Measurements from ENCODE around the gene NTNG1.

NTNG1 gene

DNA sequence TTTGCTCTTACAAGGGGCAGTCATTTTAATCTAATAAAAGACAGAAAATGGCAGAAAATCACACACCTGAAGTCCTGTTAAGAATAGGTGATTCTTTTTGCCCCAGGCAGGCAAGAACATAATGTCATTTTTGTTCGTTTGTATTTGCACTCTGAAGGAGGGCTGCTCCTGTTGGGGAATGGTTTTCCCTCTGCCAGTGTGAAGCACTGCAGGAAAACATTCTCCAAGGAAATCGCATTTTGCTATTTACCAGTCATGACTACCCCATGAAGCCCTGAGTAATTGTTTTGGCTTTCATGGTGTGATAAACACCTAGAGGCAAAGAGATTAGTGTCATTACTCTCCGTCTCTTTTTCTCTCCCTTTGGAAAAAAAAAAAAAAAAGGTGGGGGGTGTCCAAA, 345.5 kb downstream of the NTNG1 start:
- TF ChIP-seq CTCF (IDR thresholded peaks at IDR 0.05; ENCODE audit: low read depth, low read length, missing control alignments) = no peak
- no peak overlapping the region for H3K4me3 ChIP-seq (ENCODE audit: low read depth, low read length)
- DNase-seq (ENCODE audit: low read depth) = no peak

DNA sequence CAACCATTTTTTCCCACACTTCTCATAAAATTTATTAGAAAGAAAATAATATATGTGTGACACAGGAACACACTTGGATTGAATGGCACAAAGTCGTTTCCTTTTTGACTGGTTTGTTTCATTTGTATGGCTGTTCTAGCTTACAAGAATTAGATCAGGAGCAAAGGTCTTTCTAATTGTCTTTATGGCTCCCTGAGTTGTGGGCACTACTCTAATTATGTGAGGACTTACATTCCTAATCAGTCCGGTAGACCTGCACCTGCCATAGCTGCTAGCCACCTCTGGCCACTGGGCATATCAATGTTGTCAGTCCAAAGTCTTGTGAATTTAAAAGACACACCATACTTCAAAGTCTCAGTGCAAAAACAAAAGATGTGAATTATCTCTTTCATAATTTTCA, 346.7 kb downstream of the NTNG1 start:
- no peak for TF ChIP-seq CTCF (IDR thresholded peaks at IDR 0.05; ENCODE audit: low read depth, low read length, missing control alignments)

GRCh38 chr1:107491582-107491981, 350.7 kb downstream of the NTNG1 start:
- no peak overlapping the region for H3K4me3 ChIP-seq (ENCODE audit: low read depth, low read length)
- DNase-seq (ENCODE audit: low read depth) = no peak
- TF ChIP-seq CTCF (IDR thresholded peaks at IDR 0.05; ENCODE audit: low read depth, low read length, missing control alignments) = no peak

More for the DNA sequence above, 346.7 kb downstream of the NTNG1 start:
- H3K4me3 ChIP-seq (ENCODE audit: low read depth, low read length) = no peak overlapping the region
- DNase-seq (ENCODE audit: low read depth) = no peak

DNA sequence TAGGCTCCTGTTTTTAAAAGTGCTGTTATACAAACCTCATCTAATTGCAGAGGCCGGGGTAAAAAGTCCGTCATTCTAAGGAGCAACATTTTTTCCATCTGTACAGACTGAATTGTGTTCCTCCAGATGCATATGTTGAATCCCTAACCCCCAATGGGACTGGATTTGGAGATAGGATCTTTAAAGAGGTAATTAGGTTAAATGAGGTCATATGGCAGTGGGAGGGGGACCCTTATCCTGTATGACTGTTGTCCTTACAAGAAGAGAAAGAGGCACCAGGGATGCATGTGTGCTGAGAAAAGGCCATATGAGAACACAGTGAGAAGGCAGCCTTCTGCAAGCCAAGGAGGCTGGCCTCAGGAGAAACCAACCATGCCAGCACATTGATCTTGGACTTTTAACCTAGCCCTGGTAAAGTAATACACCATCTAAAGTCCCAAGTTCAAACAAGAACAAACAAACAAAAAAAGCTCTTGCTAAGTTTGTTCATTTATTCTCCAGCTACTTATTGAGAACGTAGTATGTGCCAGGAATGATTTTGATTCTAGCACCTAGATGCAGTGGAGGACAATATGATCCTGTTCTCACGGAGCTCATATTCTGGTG, 352.4 kb downstream of the NTNG1 start:
- DNase-seq (ENCODE audit: low read depth) = no peak
- no peak overlapping the region for H3K4me3 ChIP-seq (ENCODE audit: low read depth, low read length)
- TF ChIP-seq CTCF (IDR thresholded peaks at IDR 0.05; ENCODE audit: low read depth, low read length, missing control alignments) = no peak

- no peak for TF ChIP-seq CTCF (IDR thresholded peaks at IDR 0.05; ENCODE audit: low read depth, low read length, missing control alignments)
- H3K4me3 ChIP-seq (ENCODE audit: low read depth, low read length) = no peak overlapping the region
- no peak for DNase-seq (ENCODE audit: low read depth)
Observed at GRCh38 chr1:107494061-107494460, 353.2 kb downstream of the NTNG1 start.

GRCh38 chr1:107496002-107496401, 355.2 kb downstream of the NTNG1 start:
- no peak for DNase-seq (ENCODE audit: low read depth)

More at GRCh38 chr1:107496002-107496401, 355.2 kb downstream of the NTNG1 start:
- no peak for TF ChIP-seq CTCF (IDR thresholded peaks at IDR 0.05; ENCODE audit: low read depth, low read length, missing control alignments)
- no peak overlapping the region for H3K4me3 ChIP-seq (ENCODE audit: low read depth, low read length)

All from GM12864 (cell line).